Activated CD8-positive, alpha-beta memory T cell treated with anti-CD3 and anti-CD28 coated beads, Interleukin-2, amount 50 U/mL, for 24 hours (primary cell): Measurements from ENCODE around the gene DYNC2H1.

ENCODE experiments used
- DNase-seq: peaks from one replicate; pipeline ENCODE4 v3.0.0-alpha.2; 2020; ENCODE audit errors: extremely low read depth

Gene DYNC2H1

DNA sequence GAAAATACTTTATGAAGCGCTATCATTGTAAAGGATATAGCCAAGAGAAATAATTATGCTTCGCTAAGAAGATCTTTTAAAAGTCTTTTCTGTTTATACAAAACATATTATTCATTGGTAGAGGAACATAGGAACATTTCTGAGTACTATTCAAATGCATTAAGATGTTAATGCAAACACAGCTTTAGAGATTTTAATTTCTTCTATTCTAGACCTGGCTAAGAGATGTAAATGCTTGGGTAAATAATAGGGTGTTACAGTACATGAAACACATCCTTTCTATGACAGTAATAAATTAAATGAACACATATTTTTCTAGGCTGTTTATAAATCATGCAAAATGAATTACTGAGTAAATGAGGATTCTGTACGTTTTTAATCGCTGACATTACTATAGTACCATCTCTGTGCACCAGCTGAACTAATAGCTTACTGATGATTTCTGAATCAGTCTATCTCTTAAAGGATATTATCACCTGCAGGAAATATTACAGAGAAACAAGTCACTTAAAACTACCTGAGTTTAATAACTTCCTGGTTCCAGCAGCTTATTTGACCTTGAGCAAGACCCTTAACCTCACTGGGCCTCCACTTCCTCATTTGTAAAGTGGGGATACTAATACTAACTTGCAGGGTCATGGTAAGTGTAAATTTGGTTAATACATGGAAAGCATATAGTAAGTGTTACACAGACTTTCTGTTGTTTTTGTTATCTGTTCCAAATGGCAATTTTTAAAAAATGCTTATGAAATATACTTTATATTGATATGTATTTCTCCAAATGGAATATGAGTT lies 344.9 kb downstream of the DYNC2H1 start:
- no peak for DNase-seq

DNA sequence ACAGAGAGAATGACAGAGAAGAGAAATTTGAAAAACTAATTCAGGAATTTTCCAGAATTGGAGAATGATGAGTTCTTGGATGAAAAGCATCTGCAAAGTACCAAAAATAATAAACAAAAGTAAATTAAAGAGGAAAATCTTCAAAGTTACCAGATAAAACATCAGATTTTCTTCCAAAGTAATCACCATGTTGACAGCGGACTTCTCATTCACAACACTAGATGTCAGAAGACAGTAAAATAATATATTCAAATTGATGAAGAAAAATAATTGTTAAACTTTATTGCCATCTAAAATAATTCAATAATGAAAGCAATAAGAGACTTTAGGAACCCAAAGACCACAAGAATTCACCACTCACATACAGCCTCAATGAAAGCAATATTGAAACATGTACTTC lies 355.2 kb downstream of the DYNC2H1 start:
- DNase-seq: no peak

DNA sequence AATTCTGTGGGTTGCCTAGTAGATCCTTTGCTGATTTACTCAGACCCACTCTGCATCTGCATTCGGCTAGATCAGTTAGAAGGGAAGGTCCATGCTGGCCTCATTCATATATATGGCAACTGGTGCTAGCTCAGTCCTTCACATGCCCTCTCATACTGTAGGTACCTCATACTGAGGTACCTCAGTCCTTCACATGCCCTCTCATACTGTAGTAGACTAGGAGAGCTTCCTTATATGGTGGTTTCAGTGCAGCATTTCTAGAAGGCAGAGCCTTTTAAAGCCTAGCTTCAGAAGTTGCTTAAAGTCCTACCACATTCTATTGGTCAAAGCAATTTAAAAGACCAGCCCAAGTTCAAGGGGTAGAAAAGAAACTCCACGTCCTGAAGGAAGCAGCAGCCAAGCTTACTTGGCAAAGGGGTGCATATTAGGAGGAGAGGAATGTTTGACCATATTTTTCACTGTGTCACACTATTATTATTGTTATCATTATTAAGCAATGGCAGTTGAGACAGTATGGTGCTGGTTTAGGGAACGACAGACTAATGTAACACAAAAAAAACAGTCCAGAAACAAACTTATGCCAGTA lies 356.4 kb downstream of the DYNC2H1 start:
- DNase-seq: no peak

DNA sequence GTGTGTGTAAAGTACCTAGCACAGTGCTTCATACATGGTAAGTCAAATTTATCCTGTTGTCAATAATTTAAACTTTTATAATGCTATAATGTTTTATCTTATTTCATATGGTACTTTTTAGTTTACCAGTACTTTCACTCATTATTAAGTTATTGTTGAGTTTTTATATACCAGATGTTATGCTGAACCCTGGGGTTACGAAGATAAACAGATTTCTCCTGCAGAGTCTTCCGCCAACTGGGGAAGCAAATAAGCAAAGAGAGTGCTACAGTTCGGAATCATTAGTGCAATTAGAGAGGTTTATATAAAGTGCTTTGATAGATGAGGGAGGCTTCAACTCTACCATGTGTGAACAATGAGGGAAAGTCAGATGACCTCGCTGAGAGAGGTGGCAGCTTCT lies 362.3 kb downstream of the DYNC2H1 start:
- DNase-seq: no peak

DNA sequence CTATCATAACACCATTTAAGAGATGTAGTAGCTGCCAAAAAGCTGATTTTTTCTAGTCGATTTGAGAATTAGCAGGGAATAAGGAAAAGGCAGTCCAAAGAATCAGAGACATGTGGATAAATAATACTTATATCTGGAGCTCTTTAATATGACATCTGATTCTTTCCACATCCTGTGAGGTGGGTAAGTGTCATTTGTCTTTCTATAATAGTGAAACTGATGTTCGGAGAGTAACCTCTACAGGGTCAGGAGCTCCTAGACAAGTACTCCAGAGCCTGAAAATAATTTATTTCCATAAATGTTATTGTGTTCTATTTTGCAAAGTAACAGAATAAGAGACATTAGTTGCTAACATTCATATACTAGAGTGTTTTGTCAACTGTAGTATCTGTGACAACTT lies 367.6 kb downstream of the DYNC2H1 start:
- DNase-seq: no peak

DNA sequence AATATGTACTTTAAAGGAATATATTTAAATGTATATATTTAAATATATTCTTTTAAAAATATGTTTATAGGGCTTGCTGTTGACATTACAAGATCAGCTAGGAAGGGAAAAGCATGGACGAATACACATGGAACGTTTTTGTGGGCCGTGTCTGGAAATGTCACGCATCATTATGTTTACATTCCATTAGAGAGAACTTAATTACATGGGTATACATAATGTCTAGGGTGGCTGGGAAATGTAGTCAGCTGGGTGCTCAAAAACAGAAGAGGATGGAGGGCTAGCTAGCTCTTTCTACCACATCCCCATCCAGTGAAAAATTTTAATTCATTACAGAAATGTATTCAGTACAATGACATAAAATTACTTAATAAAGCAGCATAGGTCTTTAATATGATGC lies 371.2 kb downstream of the DYNC2H1 start:
- no peak for DNase-seq

DNA sequence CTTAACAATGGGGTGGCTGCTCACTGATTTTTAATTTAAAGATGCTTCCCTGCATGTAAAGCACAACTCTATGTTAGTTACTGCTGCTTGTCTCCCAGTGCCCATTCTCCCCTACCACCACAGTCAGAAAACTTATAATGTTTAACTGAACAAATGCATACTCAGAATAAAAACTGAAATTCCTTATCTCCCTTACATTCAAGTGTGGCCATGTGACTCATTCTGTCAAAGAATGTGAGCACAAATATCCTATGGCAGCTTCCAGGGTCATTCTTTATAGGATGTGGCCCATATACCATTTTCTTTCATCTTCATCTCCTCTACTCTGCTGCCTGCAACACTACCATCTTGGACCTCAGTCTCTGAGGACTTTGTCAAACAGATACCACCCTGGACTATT lies 374.8 kb downstream of the DYNC2H1 start:
- DNase-seq: no peak

DNA sequence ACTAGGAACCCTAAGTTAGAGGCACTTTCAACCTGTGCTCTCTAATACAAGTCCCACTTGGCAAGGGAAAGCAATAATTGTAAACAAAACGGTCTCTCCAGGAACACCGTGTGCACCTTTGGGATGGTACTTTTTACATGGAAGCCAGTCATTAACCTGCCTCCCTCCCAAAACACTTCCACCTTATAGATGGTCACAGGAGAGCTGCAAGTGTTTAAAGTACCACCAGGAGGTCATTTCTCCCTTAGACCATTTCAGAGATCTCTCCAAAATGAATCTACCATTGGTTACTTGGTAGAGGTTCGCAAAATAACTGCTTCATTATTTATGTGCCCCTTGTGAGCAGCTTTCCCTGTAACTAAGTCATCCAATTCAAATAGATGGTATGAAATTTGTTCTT lies 375.3 kb downstream of the DYNC2H1 start:
- DNase-seq: no peak

DNA sequence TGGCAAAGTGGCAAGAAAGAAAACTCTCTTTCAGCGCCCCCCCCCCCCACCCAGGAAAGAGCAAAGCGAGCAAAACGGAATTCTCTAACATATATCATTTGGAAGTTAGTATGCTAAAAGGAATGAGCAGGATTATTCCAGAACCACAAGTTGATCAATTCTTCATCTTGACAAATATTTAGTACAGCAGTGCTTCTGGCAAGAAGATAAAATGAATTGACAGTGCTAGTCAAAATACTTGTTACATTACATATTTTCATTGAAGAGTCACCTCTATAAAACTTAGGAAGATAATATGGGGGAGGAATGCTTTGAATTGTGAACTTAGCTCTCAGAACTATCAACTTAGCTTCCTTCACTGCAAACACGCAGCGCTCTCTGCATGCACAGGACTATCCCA lies 377.4 kb downstream of the DYNC2H1 start:
- DNase-seq: no peak

DNA sequence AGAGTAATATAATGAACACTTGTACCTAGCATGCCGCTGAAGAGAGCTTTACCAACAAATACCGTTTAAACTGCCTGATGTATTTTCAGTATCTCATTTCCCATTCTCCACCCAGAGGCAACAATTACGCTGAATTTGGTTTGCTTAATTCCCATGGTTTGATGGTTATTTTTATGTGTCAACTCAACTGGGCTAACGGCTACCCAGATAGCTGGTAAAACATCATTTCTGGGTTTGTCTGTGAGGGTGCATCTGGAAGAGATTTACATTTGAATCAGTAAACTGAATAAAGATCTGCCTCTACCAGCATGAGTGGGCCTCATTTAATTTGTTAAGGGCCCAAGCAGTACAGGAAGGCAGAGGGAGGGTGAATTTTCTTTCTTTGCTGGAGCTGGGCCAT lies 377.9 kb downstream of the DYNC2H1 start:
- no peak for DNase-seq

DNA sequence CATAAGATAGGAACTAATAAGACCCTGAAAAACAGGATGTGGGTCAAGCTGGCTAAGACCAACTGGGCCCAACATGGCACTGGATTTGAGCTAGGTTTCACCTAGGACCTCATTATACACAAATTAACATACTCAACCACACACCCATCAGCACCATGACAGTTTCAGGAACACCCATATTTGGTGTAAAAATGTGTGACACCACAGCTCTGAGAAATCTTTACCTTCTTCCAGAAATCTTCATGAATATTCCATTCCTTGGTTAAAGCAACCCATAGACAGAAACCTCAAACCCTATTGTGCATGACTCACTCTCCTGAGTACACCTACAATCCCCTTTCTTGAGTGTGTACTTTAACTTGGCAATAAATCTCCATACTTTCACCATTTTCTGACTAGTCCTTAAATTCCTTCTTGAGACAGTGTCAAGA lies 378.8 kb downstream of the DYNC2H1 start:
- DNase-seq: no peak

DNA sequence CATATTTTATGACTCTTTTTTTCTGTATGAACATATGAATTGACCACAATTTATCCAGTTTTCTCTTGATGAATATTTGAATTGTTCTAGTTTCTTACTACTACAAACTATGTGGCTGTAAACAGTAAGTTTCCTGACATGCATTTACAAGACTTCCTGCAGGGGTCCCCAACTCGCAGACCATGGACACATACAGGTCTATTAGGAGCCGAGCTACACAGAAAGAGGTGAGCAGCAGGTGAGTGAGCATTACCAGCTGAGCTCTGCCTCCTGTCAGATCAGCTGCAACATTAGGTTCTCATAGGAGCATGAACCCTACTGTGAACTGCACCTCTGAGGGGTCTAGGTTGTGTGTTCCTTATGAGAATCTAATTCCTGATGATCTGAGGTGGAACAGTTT lies 379.4 kb downstream of the DYNC2H1 start:
- DNase-seq: no peak

DNA sequence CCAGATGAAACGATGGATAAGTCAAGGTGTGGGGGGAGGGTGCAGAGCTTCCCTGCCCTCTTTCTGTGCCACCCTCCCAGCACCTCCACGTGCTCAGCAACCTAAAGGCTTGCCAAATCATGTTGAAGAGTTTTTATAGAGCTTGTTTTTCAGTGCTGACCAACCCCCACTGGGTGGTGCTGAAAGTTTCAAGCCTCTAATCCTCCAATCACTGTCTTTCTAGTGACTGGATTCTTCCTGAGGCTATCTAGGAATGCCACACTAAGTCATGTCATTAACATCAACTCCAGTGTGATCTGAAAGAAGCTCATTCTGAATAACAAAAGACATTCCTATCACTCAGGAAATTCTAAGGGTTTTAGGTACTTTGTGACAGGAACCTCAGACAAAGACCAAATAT lies 382.6 kb downstream of the DYNC2H1 start:
- DNase-seq: no peak

DNA sequence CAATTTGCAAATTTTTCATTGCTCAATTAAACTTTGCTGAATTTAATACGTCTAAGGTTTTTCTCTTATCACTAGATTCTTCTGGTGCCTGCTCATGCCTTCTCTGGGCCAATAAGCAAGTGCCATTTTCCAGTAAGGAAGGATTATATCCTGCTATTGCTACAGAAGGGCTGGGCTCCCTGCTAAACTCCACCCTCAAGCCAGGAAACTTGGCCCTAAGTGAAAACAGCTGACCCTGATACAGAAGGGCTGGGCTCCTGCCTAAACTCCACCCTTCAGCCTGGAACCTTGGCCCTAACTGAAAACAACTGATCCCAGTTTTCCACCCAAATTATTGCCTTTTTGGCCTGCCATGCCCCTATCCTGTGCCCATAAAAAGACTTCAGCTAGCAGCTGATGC lies 385.3 kb downstream of the DYNC2H1 start:
- no peak for DNase-seq

DNA sequence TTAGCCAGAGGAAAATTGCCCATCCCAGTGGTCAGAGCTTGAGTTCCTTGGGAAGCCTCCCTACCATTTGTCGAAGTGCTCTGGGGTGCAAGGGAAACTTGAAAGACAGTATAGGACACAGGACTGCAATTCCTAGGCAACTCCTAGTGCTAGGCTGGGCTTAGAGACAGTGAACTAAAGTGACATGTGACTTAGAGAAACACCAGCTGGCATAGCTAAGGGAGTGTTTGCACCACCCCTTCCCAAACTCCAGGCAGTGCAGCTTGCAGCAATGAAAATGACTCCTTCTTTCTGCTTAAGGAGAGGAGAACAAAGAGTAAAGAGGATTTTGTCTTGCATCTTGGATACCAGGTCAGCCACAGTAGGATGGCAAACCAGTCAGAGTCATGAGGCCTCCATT lies 388.0 kb downstream of the DYNC2H1 start:
- DNase-seq: no peak

DNA sequence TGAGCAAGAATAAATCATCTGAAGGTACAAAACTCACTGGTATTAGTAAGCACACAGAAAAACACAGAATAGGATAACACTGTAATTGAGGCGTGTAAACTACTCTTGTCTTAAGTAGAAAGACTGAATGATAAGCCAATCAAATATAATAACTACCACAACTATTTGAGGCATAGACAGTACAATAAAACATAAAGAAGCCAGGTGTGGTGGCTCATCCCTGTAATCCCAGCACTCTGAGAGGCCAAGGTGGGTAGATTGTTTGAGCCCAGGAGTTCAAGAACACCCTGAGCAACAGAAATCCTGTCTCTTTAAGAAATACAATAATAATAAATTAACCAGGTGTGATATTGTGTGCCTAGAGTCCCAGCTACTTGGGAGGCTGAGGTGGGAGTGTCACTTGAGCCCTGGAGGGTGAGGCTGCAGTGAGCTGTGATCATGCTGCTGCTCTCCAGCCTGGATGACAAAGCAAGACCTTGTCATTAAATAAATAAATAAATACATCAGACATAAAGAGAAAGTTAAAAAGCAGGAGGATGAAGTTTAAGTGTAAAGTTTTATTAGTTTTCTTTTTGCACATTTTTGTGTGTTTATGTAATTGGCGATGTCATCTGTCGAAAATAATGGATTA lies 390.6 kb downstream of the DYNC2H1 start:
- no peak for DNase-seq

DNA sequence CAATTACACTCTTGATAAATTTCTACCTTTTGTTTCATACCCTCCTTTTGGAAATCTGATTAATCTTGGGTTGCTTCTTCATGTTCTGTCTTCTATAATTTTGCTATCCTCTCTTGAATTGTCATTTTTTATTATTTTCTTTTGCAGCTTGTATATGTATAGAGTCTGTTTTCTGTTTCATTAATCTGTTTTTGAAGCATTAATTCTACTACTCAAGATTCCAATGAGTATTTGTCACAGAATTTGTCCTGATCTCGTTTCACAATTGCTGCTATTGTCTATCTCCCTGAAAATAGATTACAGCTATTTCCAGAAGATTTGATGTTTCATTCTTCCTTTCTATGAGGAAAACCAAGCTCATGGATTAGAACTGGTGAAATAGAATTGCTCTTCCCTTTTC lies 406.1 kb downstream of the DYNC2H1 start:
- DNase-seq: no peak

DNA sequence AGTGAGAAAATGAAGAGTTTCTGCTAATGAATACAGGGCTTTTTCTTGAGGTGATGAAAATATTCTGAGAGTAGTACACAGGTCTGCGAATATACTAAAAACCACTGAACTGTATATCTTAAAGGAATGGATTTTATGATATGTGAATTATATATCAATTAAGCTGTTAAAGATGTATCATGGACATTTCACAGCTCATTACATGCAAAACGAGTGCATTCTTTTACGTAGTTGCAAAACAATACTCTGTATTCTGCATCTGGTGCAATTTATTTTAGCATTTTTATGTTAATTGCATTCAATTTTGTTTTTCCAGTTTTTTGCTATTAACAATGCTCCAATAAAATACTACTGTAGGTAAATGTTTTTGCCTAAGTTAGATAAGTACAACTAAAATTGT lies 411.6 kb downstream of the DYNC2H1 start:
- no peak for DNase-seq

DNA sequence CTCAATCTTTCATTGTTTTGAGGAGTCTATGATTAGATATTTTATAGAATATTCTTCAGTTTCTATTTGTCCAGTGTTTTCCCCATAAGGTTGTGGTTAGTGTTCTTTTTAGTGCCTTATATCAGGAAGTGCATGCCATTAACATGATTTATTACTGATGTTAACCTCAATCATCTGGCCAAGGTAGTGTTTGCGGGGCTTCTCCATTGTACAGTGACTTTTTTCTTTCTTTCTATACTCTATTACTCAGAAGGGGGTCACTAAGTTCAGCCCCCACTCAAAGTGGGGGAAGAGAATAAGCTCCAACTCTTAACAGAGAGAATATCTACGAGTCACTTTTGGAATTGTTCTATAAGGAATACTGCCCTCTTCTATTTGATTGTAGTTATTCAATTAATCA lies 415.8 kb downstream of the DYNC2H1 start:
- no peak for DNase-seq

DNA sequence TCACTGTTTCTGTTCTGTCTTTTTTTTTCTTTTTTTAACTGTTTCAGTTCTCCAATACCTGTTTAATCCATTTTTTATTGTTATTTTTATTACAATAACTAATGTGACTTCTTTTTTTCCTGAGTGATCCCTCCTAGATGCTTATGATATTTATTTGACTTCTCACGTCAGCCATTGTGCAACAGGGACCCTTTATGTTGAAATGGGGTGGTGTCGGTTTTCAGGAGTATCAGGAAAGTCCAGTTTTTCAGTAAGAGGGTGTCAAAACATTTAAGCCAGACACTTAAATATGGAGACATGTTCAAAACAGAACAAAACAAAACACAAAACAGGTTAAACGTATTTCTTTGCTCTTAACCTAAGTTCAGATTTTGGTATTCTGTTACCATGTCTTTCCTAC lies 418.8 kb downstream of the DYNC2H1 start:
- DNase-seq: no peak

DNA sequence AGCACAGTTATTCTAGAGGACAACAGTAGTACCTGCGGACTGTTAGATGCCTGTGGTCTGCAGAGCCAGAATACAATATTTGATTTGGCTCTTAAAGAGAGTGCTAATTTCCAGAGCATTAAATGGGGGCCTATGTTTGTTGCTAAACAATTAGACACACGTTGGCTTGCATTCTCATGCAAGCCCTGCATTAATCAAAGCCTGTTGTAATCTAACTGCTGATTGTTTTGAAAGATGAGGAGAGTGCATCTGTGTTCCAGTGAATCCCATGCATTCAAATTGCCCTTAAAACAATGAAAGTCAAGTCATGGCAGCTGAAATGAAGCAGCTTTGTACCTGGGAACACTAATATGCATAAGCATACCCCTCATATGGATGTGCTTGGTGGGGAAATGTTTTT lies 419.4 kb downstream of the DYNC2H1 start:
- no peak for DNase-seq

DNA sequence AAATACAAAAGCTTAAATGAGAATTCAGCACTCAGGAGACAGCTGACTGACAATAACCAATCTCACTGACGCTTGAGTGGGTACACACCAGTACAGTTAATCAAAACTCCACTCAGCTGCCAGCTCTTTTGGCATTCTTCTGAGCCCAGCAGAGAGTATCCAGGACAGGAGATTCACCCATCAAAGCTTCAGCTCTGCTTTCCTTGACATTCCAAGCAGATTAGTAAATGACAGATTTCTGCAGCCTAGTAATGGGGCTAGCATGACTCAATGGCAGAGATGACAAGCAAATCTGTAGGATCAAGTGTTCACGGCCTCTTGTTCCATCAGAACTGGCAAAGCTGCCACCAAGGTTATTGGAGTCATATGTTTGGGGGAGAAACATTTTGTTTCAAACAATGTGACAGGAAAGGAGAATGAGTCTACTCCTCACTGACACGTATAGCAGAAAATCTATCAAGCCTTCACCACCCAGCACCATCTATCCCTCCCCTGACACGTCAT lies 420.0 kb downstream of the DYNC2H1 start:
- no peak for DNase-seq
